H1 (cell line): ENCODE results near the gene GLRA1. TPM values are rescaled to one million over a fixed set of nuclear protein-coding genes. Genes with fewer than 3 reads are reported as not detected.

Experiments
- BACH1 ChIP-seq: IDR thresholded peaks from 2 replicates; pipeline ENCODE4 v1.6.1; 2012; ENCODE audit warnings: low read length, improper control_type of control experiment
- HDAC2 ChIP-seq, 2 experiments: fragments of 300-600 bp in 1 of 2; sonication (generic) in 1 of 2; IDR thresholded peaks; 2 replicates each; pipeline ENCODE4 v1.6.1; 2011 to 2012; ENCODE audit warnings: low read depth in 2 of 2, low read length in 2 of 2, mild to moderate bottlenecking in 2 of 2, moderate library complexity in 2 of 2, borderline replicate concordance in 1 of 2, inconsistent platforms in 1 of 2
- RAD21 ChIP-seq, 2 experiments: IDR thresholded peaks in 1 of 2; conservative IDR thresholded peaks in 1 of 2; 2 replicates each; pipeline ENCODE4 v1.6.1; 2011; ENCODE audit warnings: low read depth in 2 of 2, low read length in 2 of 2, improper control_type of control experiment in 1 of 2, inconsistent platforms in 1 of 2, mild to moderate bottlenecking in 1 of 2, moderate library complexity in 1 of 2
- RBBP5 ChIP-seq: IDR thresholded peaks from 2 replicates; pipeline ENCODE4 v1.7.1; 2012; ENCODE audit warnings: low read depth, mild to moderate bottlenecking, inconsistent platforms, low read length, moderate library complexity, borderline replicate concordance
- TBP ChIP-seq: IDR thresholded peaks from 2 replicates; pipeline ENCODE4 v1.6.1; 2011; ENCODE audit warnings: low read depth, low read length, improper control_type of control experiment
- polyA plus RNA-seq, 7 experiments: library from polyadenylated mRNA; depleted of rRNA in 3 of 7; stranded (reverse) in 5 of 7; unstranded in 2 of 7; fragments of >200 nt in 5 of 7; fragments of 200-250 nt in 2 of 7; gene quantifications; 1 replicate in 5 of 7; 2 replicates in 1 of 7; 4 replicates in 1 of 7; pipeline versions ENCODE4 v1.2.1 to v1.2.3, GENCODE V29; 2011 to 2013; ENCODE audit warnings: missing spikeins in 2 of 7, mixed read lengths in 2 of 7
- total RNA-seq: library from RNA; stranded (reverse); fragmentation: NEBNext Ultra II Directional; extraction: Animal tissue kit (Norgen Biotek cat#: 25700); gene quantifications from 2 replicates; pipeline ENCODE4 v1.2.1, GENCODE V29; 2021
- TF ChIP-seq, protein P1 (sequence below), 3 experiments: IDR thresholded peaks; 1 replicate in 2 of 3; 2 replicates in 1 of 3; pipeline versions ENCODE4 v1.5.1 to v1.6.1; 2011; ENCODE audit warnings: low read length in 3 of 3, mild to moderate bottlenecking in 3 of 3, inconsistent platforms in 2 of 3, low read depth in 1 of 3, moderate library complexity in 1 of 3; ENCODE audit not compliant: insufficient read depth in 1 of 3; ENCODE audit errors: control extremely low read depth in 1 of 3

Gene GLRA1
- total and polyA plus RNA-seq, 2 of the 8 experiments (the other 6 are each of a cell fraction or from before 2014, with no cell fraction given): not detected

DNA sequence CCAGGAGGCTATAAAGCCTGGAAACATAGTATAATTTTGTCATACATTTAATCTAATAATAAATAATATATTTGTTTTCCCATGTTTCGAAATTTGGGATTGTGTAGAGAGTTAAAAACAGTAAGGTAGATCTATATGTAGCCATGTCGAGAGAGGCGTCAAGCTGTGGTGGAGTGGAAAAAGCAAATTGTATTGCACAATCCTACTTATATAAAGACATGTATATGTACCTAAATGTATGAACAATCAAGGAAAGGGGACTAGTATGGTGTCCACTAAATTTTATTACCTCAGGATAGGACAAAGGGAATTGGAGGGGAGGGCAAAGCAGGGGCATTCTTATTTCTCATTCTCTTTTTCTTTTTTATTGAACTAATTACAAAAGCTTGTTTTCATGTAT is 52.0 kb downstream of the GLRA1 start (continued):
- TF ChIP-seq HDAC2 (IDR thresholded peaks at IDR 0.05; ENCODE audit: borderline replicate concordance in 1 of 2, low read depth in 2 of 2, low read length in 2 of 2): no peak
- TF ChIP-seq TBP: no peak
- TF ChIP-seq, protein P1, sequence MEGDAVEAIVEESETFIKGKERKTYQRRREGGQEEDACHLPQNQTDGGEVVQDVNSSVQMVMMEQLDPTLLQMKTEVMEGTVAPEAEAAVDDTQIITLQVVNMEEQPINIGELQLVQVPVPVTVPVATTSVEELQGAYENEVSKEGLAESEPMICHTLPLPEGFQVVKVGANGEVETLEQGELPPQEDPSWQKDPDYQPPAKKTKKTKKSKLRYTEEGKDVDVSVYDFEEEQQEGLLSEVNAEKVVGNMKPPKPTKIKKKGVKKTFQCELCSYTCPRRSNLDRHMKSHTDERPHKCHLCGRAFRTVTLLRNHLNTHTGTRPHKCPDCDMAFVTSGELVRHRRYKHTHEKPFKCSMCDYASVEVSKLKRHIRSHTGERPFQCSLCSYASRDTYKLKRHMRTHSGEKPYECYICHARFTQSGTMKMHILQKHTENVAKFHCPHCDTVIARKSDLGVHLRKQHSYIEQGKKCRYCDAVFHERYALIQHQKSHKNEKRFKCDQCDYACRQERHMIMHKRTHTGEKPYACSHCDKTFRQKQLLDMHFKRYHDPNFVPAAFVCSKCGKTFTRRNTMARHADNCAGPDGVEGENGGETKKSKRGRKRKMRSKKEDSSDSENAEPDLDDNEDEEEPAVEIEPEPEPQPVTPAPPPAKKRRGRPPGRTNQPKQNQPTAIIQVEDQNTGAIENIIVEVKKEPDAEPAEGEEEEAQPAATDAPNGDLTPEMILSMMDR (IDR thresholded peaks at IDR 0.05; ENCODE audit: control extremely low read depth in 1 of 3, insufficient read depth in 1 of 3, low read depth in 1 of 3, low read length in 3 of 3): no peak
- no peak for TF ChIP-seq RBBP5
- TF ChIP-seq RAD21 (IDR thresholded peaks at IDR 0.05 in 1 of 2, conservative IDR thresholded peaks at IDR 0.05 in 1 of 2; ENCODE audit: low read depth in 2 of 2, low read length in 2 of 2): no peak
- no peak for TF ChIP-seq BACH1
